Endothelial cell of hepatic sinusoid (primary cell): ENCODE data around the gene FAM111B.
"Not testable (repeated sequence)": the region's sequence is repeated elsewhere in the genome, so short reads cannot be mapped to it uniquely, and the experiment has no call there.

Experiments
- in situ Hi-C: cut with HindIII; loops from 2 replicates; pipeline ENCODE4 v1.10.0; 2017; ENCODE audit warnings: low sequenced_read_pairs

The FAM111B gene

DNA sequence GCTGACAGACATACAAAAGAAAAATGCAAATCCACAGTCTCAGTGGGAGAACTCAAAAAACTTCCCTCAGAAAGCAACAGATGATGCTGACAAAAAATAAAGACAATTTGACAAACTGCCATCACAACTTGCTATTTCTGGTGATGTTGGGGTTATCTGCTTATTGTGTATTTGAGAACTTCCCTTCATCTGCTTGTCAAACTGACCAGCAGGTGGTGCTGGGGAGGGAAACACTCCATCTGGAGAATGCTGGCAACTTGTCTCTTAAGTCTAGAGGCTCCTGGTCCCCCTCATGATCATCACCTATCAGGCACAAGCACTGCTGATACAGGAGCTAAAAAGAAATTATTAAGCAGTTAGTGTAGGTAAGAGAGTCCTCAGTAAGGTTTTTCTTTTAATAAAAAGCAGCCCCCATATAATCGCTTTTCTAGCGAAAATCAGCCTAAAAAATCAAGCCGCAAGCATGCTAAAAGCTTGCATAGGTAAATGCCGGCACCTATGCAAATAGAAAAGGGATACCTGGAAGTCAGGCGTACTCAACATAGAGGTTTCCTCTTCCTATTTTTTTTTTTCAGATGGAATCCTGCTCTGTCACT lies 9.8 kb upstream of the FAM111B start:
- in situ Hi-C loops, result no loop called here

DNA sequence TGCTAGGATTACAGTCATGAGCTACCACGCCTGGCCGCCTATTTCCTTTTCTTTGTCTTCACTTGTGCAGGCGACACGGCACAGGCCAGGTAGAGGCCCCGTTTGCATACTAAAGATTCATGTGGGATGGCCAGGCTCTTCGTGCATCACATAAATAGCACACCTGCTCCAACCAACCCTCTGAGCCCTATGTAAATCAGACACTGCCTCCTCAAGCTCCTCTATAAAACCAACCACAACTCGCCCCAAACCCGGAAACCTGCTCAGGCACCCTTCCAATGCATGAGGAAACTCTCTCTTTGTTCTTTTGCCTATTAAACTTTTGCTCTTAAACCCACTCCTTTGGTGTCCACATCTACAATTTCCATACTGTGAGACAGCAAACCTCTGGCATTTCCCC lies 9.1 kb upstream of the FAM111B start:
- in situ Hi-C loops, result not testable (repeated sequence)

DNA sequence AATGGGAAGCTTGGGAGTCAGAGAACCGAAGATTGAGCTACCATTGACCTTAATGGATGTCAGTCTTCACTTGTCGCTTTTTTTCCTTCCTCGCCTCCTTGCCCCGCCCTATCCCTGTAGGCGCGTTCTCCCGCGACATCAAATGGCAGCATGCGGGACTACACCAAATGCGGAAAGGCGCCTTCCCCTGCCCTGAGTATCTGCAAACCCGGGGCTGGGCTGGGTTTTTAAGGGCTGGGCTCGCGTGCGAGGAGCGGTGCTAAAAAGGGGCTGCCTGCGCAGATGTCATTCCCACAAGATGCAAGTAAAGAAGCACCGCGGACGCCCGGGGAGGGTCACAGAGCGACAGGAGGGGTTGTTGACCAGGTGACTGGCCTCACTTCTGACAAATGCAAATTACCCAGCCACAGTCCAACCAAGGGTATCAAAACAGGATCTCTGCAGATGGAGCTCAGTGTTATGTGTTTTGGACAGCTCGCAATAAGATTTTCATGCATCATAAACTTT lies 4.7 kb upstream of the FAM111B start:
- in situ Hi-C loops, result no loop called here

DNA sequence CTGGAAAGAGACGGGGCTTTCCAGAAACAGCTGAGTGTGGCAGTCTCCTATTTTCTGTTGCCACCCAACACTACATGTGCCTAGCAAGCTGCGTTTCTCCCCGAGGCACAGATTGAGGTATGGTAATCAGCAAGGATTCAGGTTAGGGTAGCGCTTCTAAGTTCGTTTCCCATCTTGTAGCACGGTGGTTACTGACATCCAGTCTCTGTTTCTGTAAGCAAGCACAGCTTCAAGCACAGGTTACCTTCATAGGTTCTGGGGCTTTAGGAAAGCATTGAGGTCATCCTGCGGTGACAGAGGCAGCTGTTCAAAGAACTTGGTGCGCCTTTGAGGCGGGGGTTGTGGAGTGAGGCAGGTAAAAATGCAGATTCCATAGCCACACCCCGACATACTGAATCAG lies 684 bp downstream of the FAM111B start:
- in situ Hi-C loops, result not testable (repeated sequence)

DNA sequence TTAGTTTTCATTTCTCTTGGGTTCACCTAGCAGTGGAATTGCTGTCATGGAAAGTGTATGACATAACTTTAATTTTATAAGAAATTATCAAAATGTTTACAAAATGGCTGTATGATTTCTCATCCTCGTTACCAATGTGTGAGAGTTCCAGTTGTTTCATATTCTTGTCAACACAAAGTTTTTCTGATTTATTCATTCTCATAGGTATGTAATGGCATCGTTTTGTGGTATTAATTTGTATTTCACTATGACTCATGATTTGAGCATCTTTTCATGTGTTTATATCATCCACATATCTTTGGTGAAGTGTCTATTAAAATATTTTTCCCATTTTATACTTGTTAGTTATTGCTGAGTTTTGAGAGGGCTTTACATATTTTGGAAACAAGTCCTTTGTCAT lies 5.5 kb downstream of the FAM111B start:
- in situ Hi-C loops, result no loop called here

DNA sequence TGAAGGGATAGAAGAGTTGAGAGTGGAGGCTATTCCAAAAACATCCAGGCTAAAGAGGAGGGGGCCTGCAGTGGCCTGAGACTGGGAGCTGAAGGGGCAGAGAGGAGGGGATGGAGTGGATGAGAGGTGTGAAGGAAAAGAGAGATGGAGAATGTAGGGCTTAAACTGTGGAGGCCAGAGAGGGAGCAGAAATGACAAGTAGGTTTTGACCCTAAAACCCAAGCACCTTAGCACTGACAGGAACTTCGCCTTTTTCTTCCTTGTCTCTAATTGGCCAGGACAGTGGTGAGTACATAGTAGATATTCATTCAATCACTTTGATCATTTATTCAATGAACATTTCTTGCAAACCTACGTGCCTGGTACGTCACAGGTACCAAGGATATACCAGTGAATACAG lies 7.3 kb downstream of the FAM111B start:
- in situ Hi-C loops, result no loop called here

DNA sequence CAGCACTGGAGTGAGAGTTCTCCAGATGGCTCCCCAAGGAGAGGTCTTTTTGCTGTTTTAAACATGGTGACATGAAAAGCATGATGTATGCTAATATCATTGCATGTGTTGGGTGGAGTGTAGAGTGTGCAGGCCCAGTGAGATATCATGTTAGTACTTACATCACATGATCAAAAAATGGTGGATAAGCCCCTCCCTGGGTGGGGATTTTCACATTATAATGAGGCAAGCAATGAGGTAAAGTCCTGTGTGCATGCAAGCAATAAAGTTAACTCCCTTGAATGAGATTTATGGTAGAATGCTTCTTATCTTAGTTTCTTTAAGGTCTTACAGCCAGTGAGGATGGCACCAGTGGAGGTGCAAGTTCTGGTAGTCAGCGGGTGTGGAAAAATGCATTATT lies 8.5 kb downstream of the FAM111B start:
- in situ Hi-C loops, result no loop called here

DNA sequence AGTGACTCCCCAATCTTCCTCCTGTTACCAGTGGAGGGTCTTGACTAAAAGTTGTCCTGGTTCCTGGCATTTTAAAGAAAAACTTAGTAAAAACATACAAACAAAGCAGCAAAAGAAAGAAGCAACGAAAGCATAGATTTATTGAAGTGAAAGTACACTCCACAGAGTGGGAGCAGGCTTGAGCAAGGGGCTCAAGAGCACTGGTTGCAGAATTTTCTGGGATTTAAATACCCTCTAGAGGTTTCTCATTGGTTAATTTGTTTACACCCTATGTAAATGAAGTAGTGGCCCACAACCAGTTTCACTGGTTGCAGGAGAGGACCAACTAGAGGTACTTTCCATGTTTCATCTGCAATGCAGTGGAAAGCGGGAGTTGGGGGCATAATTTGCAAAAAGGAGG lies 10.7 kb downstream of the FAM111B start:
- in situ Hi-C loops, result no loop called here

DNA sequence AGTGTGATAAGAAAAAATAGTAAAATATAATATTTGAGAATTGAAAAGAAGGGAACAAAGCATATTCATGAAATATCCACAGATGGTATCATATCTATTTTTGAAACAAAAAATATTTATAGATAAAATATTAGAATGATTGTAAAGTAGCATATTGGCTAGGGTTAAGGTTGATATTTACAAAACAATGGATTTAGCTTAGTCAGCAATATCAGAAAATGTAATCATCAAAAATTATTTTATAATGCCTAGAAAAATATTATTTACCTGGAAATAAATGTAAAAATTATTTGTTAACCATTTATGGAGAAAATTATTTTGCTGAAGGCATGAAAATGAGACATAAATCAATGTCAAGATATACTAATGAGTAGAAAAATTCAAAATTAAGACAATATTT lies 12.8 kb downstream of the FAM111B start:
- in situ Hi-C loops, result no loop called here

DNA sequence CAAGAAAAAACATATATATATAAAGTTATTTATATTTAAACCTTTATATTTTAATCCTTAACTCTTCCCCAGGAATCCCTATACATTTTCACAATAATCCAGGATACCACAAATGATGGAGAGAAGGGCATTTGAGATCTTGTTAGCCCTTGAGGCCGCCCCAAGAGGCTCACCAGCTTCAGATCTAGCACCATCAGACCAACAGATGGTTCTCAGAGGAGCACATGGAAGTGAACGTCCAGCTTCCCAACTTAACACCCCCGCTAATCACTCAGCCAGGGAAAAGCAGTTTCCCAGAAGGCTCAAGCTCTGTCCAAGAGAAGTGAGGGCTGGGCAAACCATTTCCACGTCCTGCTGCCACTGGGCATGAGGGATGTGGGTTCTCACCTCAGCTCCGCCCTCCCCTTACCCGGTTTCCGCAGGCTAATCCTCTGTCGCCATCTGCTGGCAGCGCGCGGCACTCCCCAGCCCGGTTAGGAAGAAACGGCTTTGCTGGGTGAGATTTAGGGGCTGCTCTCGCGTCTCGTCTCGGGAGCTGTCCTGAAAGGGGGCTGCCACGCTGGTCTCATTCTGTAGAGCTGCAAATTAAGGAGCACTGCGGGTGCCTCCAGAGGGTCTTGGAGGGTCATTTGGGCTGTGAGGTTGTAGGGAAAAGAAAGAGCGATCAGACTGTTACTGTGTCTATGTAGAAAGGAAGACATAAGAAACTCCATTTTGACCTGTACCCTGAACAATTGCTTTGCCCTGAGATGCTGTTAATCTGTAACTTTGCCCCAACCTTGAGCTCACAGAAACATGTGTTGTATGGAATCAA lies 28.8 kb downstream of the FAM111B start:
- in situ Hi-C loops, result no loop called here

DNA sequence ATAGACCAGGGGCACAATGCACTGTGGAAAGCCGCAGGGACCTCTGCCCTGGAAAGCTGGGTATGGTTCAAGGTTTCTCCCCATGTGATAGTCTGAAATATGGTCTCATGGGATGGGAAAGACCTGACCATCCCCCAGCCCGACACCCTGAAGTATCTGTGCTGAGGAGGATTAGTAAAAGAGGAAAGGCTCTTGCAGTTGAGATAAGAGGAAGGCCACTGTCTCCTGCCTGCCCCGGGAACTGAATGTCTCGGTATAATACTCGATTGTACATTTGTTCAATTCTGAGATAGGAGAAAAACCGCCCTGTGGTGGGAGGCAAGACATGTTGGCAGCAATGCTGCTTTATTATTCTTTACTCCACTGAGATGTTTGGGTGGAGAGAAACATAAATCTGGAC lies 29.5 kb downstream of the FAM111B start:
- in situ Hi-C loops, result not testable (repeated sequence)

DNA sequence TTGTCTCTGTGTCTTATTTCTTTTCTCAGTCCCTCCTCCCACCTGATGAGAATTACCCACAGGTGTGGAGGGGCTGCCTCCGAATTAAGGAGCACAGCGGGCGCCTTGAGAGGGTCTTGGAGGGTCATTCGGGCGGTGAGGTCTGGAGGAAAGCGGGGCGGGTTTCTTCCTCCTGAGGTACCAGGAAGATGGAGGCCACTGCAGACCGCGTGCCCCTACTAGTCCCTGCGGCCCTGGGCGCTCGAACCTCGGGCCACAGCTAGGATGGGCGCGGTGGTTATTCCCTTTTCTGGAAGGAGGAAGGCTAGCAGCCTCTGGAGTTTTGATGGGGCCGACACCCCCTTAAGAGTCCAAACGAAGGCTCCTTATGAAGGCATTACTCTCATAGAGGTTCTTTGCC lies 30.2 kb downstream of the FAM111B start:
- in situ Hi-C loops, result no loop called here

DNA sequence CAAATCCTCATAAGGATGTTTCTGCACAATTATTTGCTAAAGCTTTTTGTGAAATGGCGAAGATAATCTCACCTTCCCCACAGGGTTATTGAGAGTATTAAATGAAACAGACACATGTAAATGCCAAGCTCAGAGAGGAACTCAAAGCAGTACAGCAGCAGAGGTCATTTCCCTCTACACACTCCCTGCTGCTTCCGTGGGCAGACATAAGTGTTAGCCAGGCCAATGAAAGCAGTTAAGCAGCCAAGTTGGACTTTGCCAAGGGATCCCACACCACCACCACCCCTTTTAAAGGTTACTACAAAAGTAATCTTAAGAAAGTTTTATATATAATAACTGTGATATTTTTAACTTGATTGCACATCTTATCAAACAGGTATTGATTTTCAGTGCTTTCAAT lies 31.6 kb downstream of the FAM111B start:
- in situ Hi-C loops, result no loop called here

DNA sequence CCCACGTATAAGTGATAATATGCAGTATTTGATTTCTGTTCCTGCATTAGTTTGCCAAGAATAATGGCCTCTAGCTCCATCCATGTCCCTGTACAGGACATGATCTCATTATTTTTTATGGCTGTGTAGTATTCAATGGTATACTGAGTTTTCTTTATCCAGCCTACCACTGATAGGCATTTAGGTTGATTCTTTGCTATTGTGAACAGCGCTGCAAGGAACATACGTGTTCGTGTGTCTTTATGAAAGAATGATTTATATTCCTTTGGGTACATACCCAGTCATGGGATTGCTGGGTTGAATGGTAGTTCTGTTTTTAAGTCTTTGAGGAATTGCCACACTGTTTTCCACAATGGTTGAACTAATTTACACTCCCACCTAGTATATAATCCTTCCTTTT lies 34.2 kb downstream of the FAM111B start:
- in situ Hi-C loops, result loop anchor here (5.0 kb wide), 1 partner anchor 84 kb away; no protein-coding TSS in a partner anchor

DNA sequence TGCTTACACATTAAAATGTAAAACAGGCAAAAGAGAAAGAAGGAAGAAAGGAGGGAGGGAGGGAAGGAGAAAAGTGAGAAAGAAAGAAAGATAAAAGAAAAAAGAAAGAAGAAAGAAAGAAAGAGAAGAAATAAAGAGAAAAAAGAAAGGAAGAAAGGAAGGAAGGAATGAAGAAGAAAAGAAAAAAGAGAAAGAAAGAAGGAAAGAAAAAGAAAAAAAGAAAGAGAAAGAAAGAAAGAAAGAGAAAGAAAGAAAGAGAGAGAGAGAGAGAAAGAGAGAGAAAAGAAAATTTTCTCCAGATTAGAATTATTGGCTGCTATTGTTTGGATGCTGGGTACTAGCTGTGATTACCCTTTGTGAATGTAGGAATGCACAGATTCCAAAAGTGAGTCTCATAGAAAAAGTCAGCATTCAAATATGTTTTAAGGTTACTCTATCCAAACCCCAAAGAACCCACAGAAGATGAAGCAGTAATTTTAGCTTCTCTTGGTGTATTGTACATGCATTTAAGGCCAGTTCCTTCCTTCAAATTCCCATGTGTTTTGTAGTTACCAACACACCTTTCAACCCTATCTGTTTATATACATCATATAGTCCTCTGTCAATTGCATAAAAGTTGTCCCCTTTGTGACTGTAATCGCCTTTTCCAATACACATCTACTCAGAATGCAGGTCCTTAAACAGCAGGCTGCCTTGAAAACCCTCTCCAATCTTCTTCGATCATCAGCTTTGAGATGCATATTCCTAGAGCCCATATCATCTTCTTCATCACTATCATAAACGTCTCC lies 34.8 kb downstream of the FAM111B start:
- in situ Hi-C loops, result loop anchor here (5.0 kb wide), 1 partner anchor 85 kb away; no protein-coding TSS in a partner anchor

DNA sequence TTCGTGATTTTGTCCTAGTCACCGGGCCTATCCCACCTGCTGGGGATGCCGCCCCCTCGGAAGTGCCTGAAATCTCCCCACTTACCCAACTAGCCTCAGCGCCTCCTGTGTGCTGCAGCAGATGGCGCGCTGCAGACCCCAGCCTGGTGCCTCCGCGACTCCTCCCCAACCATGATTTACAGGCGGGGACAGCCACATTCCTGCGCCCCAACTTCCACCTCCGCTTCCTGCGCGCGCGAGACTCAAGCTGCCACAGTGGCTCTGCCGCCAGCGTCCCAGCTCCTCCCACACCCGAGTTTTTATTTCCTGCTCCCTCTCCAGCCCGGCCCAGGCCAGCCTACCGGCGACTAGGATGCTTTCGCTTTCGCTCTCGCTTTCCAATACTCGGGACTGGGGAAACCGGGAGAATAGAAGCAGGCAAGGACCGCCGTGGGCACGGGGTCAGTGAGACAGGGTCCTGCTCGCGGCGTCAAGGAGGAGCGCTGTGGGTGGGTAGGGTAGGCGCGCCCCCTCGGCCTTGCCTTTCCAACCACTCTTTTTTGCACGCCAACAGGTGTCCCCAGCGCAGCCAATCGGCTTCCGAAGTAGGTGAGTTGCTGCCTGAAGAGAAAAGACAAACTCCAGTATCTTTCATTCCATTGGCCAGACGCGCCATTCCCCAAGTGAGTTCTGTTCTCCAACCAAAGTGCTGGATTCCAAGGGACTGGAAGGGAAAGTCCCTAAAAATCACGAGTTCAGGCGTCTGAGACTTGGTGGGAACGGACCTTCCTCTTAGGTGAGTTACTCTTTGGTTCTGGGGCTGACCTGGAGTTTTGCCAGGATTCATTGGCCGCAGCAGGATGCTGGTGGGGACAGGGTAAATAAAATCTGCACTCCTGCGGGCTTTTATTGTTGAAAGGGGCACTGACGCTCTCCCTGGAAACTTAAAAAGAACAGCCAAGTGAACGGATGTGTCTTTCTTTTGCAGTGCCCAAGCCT lies 35.8 kb downstream of the FAM111B start, which contains the start of gene FAM111A:
Gene FAM111A (plus strand): TSS at position 327 of the 978 bp plus-strand sequence. CDS start 6,017 bp downstream, outside the sequence.
- in situ Hi-C loops, result loop anchor here (5.0 kb wide), 1 partner anchor 86 kb away; no protein-coding TSS in a partner anchor

DNA sequence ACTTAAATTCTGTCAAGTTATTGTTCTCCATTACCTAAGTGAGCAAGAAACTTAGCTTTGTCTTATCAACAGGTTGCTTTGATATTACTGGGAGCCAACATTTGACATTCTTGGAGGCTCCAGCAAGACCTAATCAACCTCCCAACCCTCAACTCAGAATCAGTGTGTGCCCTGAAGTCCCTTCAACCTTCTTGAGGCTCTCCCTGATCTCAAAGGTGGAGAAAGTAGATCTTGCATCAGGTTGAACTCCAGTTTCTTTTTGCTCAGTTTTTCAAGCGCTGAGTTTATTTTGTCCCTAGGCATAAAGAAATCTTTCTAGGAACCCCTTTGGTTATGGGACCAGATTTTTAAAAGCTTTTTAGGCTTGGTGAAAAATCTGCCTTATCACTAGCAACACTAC lies 37.1 kb downstream of the FAM111B start:
- in situ Hi-C loops, result loop anchor here (5.0 kb wide), 1 partner anchor 87 kb away; no protein-coding TSS in a partner anchor

DNA sequence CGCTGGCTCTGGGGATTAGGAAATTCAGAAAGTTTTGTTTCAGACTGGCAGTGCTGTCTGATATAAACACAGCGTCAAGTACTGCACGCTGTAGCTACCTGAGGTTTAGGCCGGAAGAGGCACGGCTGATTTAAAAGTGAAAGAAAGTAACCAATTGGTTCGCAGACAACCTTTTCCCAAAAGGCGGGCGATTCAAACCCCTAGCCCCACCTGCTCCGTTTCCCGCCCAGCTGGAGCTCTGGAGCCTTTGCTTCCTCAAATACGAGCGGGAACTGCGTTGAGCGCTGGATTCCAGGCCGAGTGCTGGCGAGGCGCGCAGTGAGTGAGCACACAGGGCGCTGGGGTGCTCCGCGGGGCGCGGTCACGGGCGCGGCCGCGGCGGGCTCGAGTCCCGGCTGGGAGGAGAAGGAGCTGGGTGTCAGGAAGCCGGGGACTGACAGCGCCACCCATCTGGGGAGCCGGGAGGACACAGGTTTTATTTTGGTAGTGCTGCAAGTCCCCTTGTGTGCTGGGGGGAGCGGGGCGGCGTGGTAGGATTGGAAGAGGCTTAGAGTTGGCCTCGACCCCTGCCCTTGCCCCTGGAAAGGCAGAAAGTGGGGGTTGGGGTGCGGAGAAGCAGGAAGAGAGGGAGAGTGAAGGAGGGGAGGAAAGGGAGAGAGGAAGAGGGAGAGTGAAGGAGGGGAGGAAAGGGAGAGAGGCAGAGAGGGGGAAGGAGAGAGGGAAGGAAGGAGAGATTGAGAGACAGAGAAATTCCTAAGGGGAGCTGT lies 37.7 kb downstream of the FAM111B start:
- in situ Hi-C loops, result loop anchor here (5.0 kb wide), 1 partner anchor 87 kb away; no protein-coding TSS in a partner anchor

DNA sequence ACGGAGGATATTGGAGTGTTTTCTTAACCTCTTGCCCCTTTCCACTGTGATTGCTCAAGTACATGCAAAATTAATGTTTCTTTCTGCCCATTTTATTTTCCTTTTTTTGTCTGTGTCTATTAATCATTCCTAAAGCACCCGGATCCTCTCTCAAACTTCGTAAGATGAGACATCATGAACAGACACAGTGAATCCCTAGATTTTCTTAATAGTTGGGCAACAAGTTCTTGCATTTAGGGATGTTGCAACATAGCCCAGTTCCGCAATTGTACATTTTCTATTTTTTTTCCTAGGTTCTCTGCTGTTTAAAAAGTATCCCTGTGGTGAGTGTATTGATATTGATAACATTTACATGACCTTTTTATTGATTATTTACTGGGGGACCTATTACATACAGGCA lies 38.5 kb downstream of the FAM111B start:
- in situ Hi-C loops, result no loop called here
